Left lung (tissue), 10 donors: ENCODE results near the gene KCNE3. TPM values are rescaled to one million over a fixed set of nuclear protein-coding genes. Genes with fewer than 3 reads are reported as not detected.

Experiments
- ATAC-seq: fragments of 200-7000 bp; cut with Tn5 transposase; one replicate; pipeline ENCODE4 v1.9.1; 2020; ENCODE audit warnings: moderate library complexity
- DNase-seq, 4 donors: peaks; one replicate each; pipeline ENCODE4 v3.0.0-alpha.2; 2013 to 2020
- H3K27ac ChIP-seq, 2 donors: fragments of 200-600 bp; sonication (generic) in 1 of 2; one replicate each; pipeline versions ENCODE4 v1.5.0 to v1.8.0; 2020 to 2021
- H3K27me3 ChIP-seq, 2 donors: fragments of 200-600 bp; sonication (generic) in 1 of 2; one replicate each; pipeline versions ENCODE4 v1.5.0 to v1.8.0; 2020 to 2021
- H3K36me3 ChIP-seq, 2 donors: fragments of 200-600 bp; sonication (generic) in 1 of 2; one replicate each; pipeline versions ENCODE4 v1.5.0 to v1.8.0; 2020 to 2021
- H3K4me1 ChIP-seq, 2 donors: fragments of 200-600 bp; one replicate each; pipeline ENCODE4 v1.8.0; 2021
- H3K4me3 ChIP-seq, 2 donors: fragments of 200-600 bp; sonication (generic) in 1 of 2; one replicate each; pipeline versions ENCODE4 v1.5.0 to v1.8.0; 2020 to 2021; ENCODE audit warnings: mild to moderate bottlenecking in 1 of 2
- H3K9me3 ChIP-seq, 2 donors: fragments of 200-600 bp; sonication (generic) in 1 of 2; one replicate each; pipeline versions ENCODE4 v1.5.0 to v1.8.0; 2020 to 2021
- intact Hi-C, 2 donors: fragments of 100-400 bp; cut with DNase I; formaldehyde crosslinking; loops; one replicate each; pipeline versions ENCODE4 v1.11.2 to v1.14.2; 2022
- polyA plus RNA-seq, 6 donors: library from polyadenylated mRNA; unstranded; fragments of 120-200 nt; gene quantifications; one replicate each; pipeline ENCODE4 v1.2.1, GENCODE V29; 2013; ENCODE audit not compliant: insufficient read length in 6 of 6
- total RNA-seq, 2 donors: library from RNA; stranded (reverse); fragmentation: NEBNext Ultra II Directional; extraction: Animal tissue kit (Norgen Biotek cat#: 25700); gene quantifications; one replicate each; pipeline ENCODE4 v1.2.1, GENCODE V29; 2021
- TF ChIP-seq, protein P1 (sequence below), 2 donors: fragments of 200-600 bp; sonication (generic) in 1 of 2; IDR thresholded peaks; one replicate each; pipeline versions ENCODE4 v1.5.0 to v1.8.0; 2021; ENCODE audit warnings: antibody characterized with exemption in 2 of 2
- donor health status: DM: no; HTN: yes; CAD: no.
- donor health status: DM: no; HTN: no; CAD: no.

The KCNE3 gene
- total and polyA plus RNA-seq, 8 donors = 9.7 to 26.6 (median 13.3) TPM

DNA sequence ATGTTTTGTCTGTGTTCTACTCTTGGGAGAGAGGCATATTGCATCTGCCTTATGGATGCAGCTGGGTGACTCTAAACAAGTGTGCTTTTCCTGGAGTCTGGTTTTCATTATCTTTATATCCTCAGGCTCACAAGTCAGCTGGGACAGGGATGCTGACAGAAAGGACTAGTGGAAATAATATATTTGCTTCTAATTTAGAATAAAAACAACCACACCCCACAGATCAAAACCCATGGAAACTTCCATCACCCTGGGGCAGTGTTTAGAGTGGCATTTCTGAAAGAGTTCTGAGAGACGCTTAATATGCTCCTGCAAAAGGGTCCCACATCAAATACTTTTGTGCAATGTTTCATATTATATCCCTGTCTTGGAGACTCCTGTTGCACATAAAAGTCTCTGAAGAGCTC, 20.8 kb downstream of the KCNE3 start:
- Histone ChIP-seq H3K4me3 (no peak overlapping the region), H3K27ac (no peak overlapping the region), H3K27me3 (no peaks in the 10 kb centered on the region), H3K36me3 (no peaks in the 10 kb centered on the region), H3K9me3 (no peaks in the 10 kb centered on the region), H3K4me1 (peaks cover 4 to 13% of the 10 kb centered on the region in 2 donors)
- ATAC-seq (no peak), DNase-seq (no peak)
- TF ChIP-seq, protein P1, sequence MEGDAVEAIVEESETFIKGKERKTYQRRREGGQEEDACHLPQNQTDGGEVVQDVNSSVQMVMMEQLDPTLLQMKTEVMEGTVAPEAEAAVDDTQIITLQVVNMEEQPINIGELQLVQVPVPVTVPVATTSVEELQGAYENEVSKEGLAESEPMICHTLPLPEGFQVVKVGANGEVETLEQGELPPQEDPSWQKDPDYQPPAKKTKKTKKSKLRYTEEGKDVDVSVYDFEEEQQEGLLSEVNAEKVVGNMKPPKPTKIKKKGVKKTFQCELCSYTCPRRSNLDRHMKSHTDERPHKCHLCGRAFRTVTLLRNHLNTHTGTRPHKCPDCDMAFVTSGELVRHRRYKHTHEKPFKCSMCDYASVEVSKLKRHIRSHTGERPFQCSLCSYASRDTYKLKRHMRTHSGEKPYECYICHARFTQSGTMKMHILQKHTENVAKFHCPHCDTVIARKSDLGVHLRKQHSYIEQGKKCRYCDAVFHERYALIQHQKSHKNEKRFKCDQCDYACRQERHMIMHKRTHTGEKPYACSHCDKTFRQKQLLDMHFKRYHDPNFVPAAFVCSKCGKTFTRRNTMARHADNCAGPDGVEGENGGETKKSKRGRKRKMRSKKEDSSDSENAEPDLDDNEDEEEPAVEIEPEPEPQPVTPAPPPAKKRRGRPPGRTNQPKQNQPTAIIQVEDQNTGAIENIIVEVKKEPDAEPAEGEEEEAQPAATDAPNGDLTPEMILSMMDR (IDR thresholded peaks at IDR 0.05) = no peak
- intact Hi-C loops = loop anchor here in 1 of 2 donors (5.0 kb wide), 2 partner anchors 59 to 189 kb away; no protein-coding TSS in a partner anchor

DNA sequence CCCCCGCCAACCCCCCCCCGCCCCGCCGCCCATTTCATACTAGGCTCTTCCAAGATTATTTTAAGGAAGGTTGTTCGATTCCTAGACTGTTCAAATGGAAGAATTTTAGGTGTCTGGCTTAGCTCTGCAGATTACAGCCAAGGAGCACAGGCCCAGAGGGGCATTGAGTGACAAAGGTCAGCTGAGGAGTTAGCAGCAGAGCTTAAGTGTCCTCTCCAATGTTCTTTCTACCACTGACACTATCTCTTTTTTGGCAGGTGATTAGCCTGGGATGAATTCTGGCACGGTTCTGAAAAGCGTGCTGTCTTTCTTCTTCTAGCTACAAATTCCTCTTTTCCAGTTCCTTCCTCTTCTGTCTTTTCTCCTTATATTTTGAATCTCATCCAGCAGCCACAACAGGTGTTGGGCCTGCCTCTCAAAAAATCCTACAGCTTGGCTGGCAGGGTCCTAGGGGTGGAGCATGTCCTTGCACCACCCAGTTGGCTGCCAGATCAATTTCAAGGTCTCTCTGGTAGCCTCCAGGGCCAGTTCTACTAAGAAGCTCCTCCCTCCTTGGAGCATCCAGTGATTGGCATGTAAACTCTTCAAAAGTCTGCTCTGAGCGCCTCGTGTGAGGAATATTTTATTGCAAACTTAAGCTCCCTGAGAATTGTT, 23.0 kb downstream of the KCNE3 start:
- Histone ChIP-seq H3K9me3 (no peaks in the 10 kb centered on the region), H3K27me3 (no peaks in the 10 kb centered on the region), H3K4me1 (peaks cover 2 to 3% of the 10 kb centered on the region in 2 donors), H3K36me3 (no peaks in the 10 kb centered on the region), H3K27ac (no peak overlapping the region), H3K4me3 (no peak overlapping the region)
- intact Hi-C loops = no loop called here
- TF ChIP-seq, protein P1 (IDR thresholded peaks at IDR 0.05) = no peak
- DNase-seq (no peak), ATAC-seq (peak; percentile 59)

DNA sequence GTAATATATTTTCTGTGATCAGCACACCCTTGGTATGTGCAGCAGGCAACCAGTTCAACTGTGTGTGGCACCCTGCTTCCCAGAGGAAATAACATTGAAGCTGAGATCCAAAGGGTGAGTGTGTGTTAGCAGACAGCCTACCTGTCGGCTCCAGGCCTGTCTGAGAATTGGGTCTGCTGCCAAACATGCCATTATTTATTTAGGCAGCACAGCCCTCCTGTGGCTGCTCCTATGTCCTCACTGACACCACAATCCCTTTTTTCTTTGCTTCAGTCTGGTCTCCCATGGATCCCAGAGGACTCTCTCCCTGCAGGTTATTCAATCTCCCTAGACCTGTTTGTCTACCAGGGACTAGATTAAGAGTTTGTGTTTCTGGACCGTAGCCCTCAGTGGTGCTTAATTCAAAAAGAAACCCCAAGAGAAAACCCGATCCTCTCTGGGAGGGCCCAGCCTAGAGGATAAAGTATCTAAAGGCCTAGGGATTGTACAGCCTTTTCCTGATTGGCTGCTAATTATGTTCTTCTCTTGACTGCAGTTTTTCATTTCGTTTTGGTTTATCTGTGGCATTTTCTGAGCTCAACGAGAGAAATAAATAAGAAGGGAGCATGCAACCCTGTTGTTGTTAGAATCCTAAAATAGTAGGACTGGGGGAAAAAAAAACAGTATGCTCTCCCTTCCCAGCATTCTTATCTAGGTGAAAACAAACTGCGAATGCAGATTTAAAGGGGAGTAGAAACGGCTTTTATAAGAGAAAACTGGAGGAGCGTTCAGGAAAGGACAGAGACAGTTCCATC, 24.1 kb downstream of the KCNE3 start:
- intact Hi-C loops = no loop called here
- H3K4me3 ChIP-seq = no peak overlapping the region
- no peak for DNase-seq
- no peaks in the 10 kb centered on the region for H3K9me3 ChIP-seq
- H3K4me1 ChIP-seq = no peaks in the 10 kb centered on the region
- peak; percentile 90 for ATAC-seq
- no peak overlapping the region for H3K27ac ChIP-seq
- no peaks in the 10 kb centered on the region for H3K27me3 ChIP-seq
- no peaks in the 10 kb centered on the region for H3K36me3 ChIP-seq
- TF ChIP-seq, protein P1 (IDR thresholded peaks at IDR 0.05) = no peak

DNA sequence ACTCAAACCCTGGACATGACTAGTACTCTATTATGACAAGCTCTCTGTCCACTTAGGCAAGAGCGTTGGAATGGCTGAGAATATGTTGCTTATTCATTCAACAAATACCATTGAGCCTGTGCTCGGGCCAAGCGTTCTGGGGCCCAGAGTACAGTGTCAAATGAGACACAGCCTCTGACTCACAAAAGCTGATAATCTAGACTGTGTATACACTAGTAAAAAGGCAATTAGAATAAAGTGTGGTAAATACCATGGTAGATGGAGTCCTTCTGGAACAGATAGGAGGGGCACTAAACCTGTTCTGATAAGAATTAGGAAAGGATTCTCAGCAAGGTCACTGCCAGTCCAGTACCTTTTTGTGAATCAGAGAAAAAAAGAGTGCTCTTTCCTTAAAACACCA, 24.7 kb downstream of the KCNE3 start:
- TF ChIP-seq, protein P1 (IDR thresholded peaks at IDR 0.05) = no peak
- Histone ChIP-seq H3K36me3 (no peaks in the 10 kb centered on the region), H3K4me3 (no peak overlapping the region), H3K27ac (no peak overlapping the region), H3K9me3 (no peaks in the 10 kb centered on the region), H3K27me3 (no peaks in the 10 kb centered on the region), H3K4me1 (no peaks in the 10 kb centered on the region)
- intact Hi-C loops = no loop called here
- no peak for DNase-seq
- peak; percentile 79 for ATAC-seq

DNA sequence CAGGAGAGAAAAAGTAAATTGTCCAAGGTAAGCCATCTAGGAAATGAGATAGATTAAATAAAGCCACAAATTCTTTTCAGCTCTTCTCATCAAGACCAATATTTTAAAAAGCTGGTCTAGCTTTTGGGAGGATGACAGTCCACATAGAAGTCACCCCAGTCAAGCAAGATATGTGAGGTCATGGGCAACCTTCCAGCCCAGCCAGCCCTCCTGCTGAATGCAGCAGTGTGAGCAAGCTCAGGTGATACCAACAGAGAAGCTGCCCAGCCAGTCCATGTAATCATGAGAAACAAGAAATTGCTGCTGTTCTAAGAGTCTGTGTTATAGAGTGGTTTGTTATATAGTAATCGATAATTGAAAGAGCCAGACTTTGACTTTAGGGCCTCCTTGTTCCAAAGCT, 28.7 kb downstream of the KCNE3 start:
- no peaks in the 10 kb centered on the region for H3K9me3 ChIP-seq
- H3K27ac ChIP-seq = no peak overlapping the region
- no peak overlapping the region for H3K4me3 ChIP-seq
- no peaks in the 10 kb centered on the region for H3K4me1 ChIP-seq
- no peaks in the 10 kb centered on the region for H3K27me3 ChIP-seq
- no peak for ATAC-seq
- DNase-seq = no peak
- TF ChIP-seq, protein P1 (IDR thresholded peaks at IDR 0.05) = no peak
- no peaks in the 10 kb centered on the region for H3K36me3 ChIP-seq
- intact Hi-C loops = no loop called here
